HL-60 (cell line): ENCODE data around the gene PGAP6.
"Not testable (repeated sequence)": the region's sequence is repeated elsewhere in the genome, so short reads cannot be mapped to it uniquely, and the experiment has no call there.

Source experiments
- DNase-seq, 2 experiments: peaks; one replicate each; pipeline ENCODE4 v3.0.0-alpha.2; 2010 to 2020; ENCODE audit warnings: low read depth in 1 of 2, low spot score in 1 of 2
- H3K27ac ChIP-seq: fragments of 250-450 bp; sonication (Bioruptor Pico); replicated peaks from 2 replicates; pipeline ENCODE4 v1.5.1; 2020; ENCODE audit warnings: mild to moderate bottlenecking, moderate library complexity
- H3K27me3 ChIP-seq: fragments of 250-450 bp; sonication (Bioruptor Pico); 2 replicates; pipeline ENCODE4 v1.5.1; 2021; ENCODE audit warnings: mild to moderate bottlenecking, moderate library complexity; ENCODE audit not compliant: insufficient read depth, poor library complexity, severe bottlenecking
- H3K4me3 ChIP-seq: replicated peaks from 2 replicates; pipeline ENCODE4 v1.5.1; 2011; ENCODE audit warnings: mild to moderate bottlenecking, control low read depth, low read length; ENCODE audit not compliant: insufficient read depth
- CTCF ChIP-seq: IDR thresholded peaks from one replicate; pipeline ENCODE4 v1.5.1; 2011; ENCODE audit warnings: low read length, control low read depth, inconsistent platforms; ENCODE audit not compliant: insufficient read depth
- GABPA ChIP-seq: IDR thresholded peaks from 2 replicates; pipeline ENCODE4 v1.6.1; 2012; ENCODE audit warnings: low read depth
- POLR2AphosphoS5 ChIP-seq: IDR thresholded peaks from 2 replicates; pipeline ENCODE4 v1.6.1; 2012; ENCODE audit warnings: low read depth
- SPI1 ChIP-seq: IDR thresholded peaks from 2 replicates; pipeline ENCODE4 v1.6.1; 2012; ENCODE audit warnings: low read depth, mild to moderate bottlenecking, borderline replicate concordance
- TF ChIP-seq, protein P1 (sequence below): IDR thresholded peaks from 2 replicates; pipeline ENCODE4 v1.6.1; 2012; ENCODE audit warnings: low read depth; ENCODE audit not compliant: insufficient replicate concordance

PGAP6 gene

DNA sequence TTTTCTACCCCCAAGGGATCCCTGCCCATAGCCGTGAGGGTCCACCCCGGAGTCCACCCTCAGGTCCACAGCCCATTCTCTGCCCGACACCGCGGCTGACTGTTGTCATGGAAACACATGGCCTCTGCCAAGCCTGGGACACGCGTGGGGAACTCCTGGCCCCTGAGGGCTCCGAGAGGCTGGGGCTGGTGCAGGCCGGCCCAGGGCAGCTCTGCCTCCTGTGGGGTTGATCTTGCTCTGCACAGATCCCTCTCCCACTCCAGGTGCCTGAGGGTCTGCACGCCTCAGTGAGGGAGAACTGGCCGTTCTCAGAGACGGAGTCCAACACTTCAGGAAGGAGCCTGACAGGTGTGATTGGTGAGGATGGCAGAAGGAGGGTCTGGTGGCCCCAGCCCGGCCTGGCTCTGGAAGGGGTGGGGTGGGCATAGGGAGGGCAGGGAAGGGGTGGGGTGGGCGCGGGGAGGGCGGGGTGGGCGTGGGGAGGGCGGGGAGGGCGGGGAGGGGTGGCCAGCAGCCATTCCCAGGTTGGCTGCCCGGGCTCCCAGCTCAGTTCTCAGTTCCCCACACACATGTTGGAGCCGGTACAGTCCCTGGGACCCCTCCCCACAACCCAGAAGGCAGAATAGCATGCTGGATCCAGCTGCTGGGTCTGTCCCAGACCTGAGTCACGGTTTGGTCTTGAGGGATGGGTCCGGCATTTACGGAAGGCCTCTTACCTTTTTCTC, 17.9 kb downstream of the PGAP6 start:
- Histone ChIP-seq H3K4me3 (no peak overlapping the region), H3K27ac (no peak overlapping the region), H3K27me3 (no peaks in the 10 kb centered on the region)
- TF ChIP-seq POLR2AphosphoS5 (no peak), SPI1 (no peak), CTCF (no peak), GABPA (no peak)
- TF ChIP-seq, protein P1, sequence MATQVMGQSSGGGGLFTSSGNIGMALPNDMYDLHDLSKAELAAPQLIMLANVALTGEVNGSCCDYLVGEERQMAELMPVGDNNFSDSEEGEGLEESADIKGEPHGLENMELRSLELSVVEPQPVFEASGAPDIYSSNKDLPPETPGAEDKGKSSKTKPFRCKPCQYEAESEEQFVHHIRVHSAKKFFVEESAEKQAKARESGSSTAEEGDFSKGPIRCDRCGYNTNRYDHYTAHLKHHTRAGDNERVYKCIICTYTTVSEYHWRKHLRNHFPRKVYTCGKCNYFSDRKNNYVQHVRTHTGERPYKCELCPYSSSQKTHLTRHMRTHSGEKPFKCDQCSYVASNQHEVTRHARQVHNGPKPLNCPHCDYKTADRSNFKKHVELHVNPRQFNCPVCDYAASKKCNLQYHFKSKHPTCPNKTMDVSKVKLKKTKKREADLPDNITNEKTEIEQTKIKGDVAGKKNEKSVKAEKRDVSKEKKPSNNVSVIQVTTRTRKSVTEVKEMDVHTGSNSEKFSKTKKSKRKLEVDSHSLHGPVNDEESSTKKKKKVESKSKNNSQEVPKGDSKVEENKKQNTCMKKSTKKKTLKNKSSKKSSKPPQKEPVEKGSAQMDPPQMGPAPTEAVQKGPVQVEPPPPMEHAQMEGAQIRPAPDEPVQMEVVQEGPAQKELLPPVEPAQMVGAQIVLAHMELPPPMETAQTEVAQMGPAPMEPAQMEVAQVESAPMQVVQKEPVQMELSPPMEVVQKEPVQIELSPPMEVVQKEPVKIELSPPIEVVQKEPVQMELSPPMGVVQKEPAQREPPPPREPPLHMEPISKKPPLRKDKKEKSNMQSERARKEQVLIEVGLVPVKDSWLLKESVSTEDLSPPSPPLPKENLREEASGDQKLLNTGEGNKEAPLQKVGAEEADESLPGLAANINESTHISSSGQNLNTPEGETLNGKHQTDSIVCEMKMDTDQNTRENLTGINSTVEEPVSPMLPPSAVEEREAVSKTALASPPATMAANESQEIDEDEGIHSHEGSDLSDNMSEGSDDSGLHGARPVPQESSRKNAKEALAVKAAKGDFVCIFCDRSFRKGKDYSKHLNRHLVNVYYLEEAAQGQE = no peak
- no peak for DNase-seq

DNA sequence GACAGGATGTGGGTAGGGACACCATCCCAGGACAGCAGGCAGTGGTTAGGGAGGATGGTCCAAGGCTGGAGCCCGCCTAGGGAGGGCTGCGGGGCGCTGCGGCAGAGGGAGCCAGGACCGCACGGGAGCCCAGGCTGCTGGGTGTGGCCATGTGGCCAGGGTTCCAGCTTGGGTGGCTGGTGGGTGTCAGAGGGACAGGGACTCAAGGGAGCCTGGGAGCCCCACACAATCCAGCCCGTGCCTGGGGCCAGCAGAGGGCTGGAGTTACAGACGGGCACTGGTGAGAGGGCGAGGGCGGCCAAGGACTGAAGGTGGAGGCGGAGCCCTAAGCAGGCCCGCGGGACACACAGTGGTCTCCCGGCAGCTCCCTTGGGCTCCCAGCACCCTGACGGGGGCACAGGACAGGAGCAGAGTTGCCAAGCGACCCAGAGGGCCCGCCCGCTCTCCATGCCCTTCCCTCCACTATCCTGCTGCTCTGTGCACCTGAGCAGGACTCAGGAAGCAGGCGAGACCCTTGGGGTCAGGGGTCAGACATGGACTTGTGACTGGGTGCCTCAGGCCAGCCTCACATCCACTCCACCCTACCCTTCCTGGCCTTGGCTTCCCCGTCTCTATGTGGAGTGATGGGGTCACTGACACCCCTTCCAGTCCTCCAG, 18.5 kb downstream of the PGAP6 start:
- Histone ChIP-seq H3K27ac (no peak overlapping the region), H3K27me3 (no peaks in the 10 kb centered on the region), H3K4me3 (no peak overlapping the region)
- TF ChIP-seq SPI1 (no peak), CTCF (no peak), GABPA (no peak)
- TF ChIP-seq, protein P1 = no peak
- no peak for DNase-seq

GRCh38 chr16:362702-362999, 19.1 kb downstream of the PGAP6 start:
- not testable (repeated sequence) for H3K4me3 ChIP-seq, DNase-seq, H3K27ac ChIP-seq, H3K27me3 ChIP-seq

- H3K4me3 ChIP-seq = no peak overlapping the region
- no peaks in the 10 kb centered on the region for H3K27me3 ChIP-seq
- no peak overlapping the region for H3K27ac ChIP-seq
- peak in 1 of 2 experiments; percentile 84 for DNase-seq
- TF ChIP-seq SPI1 = no peak
- peak; percentile 92 for TF ChIP-seq CTCF
Measured at GRCh38 chr16:361872-362701, 19.7 kb downstream of the PGAP6 start.
